ENCODE results near the gene RARRES2. TPM values are rescaled to one million over a fixed set of nuclear protein-coding genes. Genes with fewer than 3 reads are reported as not detected.

The RARRES2 gene
- total and polyA plus RNA-seq, 2 of the 13 experiments (the other 11 are each of a cell fraction or from before 2014, with no cell fraction given) = 134 to 172 TPM

DNA sequence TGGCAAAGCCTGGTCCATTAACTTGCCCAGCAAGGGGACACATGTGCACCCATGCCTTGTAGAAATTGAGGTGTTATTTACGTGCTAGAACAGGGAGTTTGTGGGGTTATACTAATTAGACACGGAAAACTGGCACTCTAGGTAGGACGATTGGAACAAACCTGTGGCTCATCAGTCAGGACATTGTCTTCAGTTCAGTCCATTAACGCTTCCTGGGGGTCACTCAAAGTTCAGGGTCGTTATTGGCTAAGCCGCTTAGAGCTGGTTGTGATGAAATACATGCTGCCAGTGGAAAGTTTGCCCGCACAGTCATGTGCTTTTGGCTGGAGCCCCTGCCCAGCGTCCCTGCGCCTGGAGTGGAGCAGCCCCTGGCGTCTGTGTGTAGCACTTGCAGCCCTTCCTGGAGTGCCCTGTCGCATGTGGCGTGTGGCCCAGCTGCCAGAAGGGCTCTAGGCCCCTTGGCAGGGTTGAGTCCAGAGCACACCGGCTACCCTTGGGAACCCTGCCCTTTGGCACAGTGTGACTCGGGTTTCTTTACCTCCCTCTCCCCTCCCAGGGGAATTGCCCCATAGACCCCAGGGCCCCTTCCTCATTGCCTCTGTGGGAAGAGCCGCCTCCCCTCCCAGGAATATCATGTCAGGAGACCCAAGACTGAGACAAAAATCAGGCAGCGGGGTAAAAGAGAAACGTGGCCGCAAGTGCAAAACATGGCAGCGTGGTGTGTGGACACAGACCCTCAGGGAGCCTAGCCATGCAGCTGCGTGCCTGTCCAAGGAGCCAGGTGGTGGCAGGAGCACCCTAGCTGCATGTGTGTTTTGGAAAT is 47.5 kb upstream of the RARRES2 start (continued):
- TF ChIP-seq, protein P1, sequence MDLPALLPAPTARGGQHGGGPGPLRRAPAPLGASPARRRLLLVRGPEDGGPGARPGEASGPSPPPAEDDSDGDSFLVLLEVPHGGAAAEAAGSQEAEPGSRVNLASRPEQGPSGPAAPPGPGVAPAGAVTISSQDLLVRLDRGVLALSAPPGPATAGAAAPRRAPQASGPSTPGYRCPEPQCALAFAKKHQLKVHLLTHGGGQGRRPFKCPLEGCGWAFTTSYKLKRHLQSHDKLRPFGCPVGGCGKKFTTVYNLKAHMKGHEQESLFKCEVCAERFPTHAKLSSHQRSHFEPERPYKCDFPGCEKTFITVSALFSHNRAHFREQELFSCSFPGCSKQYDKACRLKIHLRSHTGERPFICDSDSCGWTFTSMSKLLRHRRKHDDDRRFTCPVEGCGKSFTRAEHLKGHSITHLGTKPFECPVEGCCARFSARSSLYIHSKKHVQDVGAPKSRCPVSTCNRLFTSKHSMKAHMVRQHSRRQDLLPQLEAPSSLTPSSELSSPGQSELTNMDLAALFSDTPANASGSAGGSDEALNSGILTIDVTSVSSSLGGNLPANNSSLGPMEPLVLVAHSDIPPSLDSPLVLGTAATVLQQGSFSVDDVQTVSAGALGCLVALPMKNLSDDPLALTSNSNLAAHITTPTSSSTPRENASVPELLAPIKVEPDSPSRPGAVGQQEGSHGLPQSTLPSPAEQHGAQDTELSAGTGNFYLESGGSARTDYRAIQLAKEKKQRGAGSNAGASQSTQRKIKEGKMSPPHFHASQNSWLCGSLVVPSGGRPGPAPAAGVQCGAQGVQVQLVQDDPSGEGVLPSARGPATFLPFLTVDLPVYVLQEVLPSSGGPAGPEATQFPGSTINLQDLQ (CRISPR knock-in tag; IDR thresholded peaks at IDR 0.05) = peak; percentile 55
- peak; percentile 82 for TF ChIP-seq THAP11 (CRISPR knock-in tag; IDR thresholded peaks at IDR 0.05)
- 0 out of 2 replicates have a peak, but pooled peaks have one; percentile 64 for TF ChIP-seq SP140L (CRISPR knock-in tag; IDR thresholded peaks at IDR 0.05; ENCODE audit: borderline replicate concordance)
- no peak for TF ChIP-seq PHB2 (IDR thresholded peaks at IDR 0.05; ENCODE audit: partially characterized antibody)
- TF ChIP-seq LCORL (IDR thresholded peaks at IDR 0.05) = no peak
- TF ChIP-seq LCORL (CRISPR knock-in tag; IDR thresholded peaks at IDR 0.05) = peak; percentile 96
- no peak for TF ChIP-seq ZNF781 (CRISPR knock-in tag; IDR thresholded peaks at IDR 0.05; ENCODE audit: borderline replicate concordance, not compliant biosample characterization)
- TF ChIP-seq, protein P2, sequence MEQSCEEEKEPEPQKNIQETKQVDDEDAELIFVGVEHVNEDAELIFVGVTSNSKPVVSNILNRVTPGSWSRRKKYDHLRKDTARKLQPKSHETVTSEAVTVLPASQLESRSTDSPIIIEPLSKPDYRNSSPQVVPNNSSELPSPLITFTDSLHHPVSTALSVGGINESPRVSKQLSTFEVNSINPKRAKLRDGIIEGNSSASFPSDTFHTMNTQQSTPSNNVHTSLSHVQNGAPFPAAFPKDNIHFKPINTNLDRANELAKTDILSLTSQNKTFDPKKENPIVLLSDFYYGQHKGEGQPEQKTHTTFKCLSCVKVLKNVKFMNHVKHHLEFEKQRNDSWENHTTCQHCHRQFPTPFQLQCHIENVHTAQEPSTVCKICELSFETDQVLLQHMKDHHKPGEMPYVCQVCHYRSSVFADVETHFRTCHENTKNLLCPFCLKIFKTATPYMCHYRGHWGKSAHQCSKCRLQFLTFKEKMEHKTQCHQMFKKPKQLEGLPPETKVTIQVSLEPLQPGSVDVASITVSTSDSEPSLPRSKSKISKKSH (CRISPR knock-in tag; IDR thresholded peaks at IDR 0.05; ENCODE audit: borderline replicate concordance) = peak; percentile 75; the same call in 1 of the 2 replicates
- TF ChIP-seq, protein P3, sequence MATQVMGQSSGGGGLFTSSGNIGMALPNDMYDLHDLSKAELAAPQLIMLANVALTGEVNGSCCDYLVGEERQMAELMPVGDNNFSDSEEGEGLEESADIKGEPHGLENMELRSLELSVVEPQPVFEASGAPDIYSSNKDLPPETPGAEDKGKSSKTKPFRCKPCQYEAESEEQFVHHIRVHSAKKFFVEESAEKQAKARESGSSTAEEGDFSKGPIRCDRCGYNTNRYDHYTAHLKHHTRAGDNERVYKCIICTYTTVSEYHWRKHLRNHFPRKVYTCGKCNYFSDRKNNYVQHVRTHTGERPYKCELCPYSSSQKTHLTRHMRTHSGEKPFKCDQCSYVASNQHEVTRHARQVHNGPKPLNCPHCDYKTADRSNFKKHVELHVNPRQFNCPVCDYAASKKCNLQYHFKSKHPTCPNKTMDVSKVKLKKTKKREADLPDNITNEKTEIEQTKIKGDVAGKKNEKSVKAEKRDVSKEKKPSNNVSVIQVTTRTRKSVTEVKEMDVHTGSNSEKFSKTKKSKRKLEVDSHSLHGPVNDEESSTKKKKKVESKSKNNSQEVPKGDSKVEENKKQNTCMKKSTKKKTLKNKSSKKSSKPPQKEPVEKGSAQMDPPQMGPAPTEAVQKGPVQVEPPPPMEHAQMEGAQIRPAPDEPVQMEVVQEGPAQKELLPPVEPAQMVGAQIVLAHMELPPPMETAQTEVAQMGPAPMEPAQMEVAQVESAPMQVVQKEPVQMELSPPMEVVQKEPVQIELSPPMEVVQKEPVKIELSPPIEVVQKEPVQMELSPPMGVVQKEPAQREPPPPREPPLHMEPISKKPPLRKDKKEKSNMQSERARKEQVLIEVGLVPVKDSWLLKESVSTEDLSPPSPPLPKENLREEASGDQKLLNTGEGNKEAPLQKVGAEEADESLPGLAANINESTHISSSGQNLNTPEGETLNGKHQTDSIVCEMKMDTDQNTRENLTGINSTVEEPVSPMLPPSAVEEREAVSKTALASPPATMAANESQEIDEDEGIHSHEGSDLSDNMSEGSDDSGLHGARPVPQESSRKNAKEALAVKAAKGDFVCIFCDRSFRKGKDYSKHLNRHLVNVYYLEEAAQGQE (IDR thresholded peaks at IDR 0.05; ENCODE audit: borderline replicate concordance in 1 of 2, low read depth in 1 of 2, low read length in 2 of 2) = 0 out of 4 replicates have a peak, but pooled peaks of 1 of the 2 experiments have one; percentile 43
- no peak for TF ChIP-seq KDM5A (IDR thresholded peaks at IDR 0.05; ENCODE audit: borderline replicate concordance, low read length)
- TF ChIP-seq, protein P4, sequence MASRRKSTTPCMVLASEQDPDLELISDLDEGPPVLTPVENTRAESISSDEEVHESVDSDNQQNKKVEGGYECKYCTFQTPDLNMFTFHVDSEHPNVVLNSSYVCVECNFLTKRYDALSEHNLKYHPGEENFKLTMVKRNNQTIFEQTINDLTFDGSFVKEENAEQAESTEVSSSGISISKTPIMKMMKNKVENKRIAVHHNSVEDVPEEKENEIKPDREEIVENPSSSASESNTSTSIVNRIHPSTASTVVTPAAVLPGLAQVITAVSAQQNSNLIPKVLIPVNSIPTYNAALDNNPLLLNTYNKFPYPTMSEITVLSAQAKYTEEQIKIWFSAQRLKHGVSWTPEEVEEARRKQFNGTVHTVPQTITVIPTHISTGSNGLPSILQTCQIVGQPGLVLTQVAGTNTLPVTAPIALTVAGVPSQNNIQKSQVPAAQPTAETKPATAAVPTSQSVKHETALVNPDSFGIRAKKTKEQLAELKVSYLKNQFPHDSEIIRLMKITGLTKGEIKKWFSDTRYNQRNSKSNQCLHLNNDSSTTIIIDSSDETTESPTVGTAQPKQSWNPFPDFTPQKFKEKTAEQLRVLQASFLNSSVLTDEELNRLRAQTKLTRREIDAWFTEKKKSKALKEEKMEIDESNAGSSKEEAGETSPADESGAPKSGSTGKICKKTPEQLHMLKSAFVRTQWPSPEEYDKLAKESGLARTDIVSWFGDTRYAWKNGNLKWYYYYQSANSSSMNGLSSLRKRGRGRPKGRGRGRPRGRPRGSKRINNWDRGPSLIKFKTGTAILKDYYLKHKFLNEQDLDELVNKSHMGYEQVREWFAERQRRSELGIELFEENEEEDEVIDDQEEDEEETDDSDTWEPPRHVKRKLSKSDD (CRISPR knock-in tag; IDR thresholded peaks at IDR 0.05; ENCODE audit: low read depth) = peak; percentile 75
- no peak; the same call in 1 of the 2 replicates for TF ChIP-seq ZNF138 (CRISPR knock-in tag; IDR thresholded peaks at IDR 0.05; ENCODE audit: low read depth)
- TF ChIP-seq, protein P5, sequence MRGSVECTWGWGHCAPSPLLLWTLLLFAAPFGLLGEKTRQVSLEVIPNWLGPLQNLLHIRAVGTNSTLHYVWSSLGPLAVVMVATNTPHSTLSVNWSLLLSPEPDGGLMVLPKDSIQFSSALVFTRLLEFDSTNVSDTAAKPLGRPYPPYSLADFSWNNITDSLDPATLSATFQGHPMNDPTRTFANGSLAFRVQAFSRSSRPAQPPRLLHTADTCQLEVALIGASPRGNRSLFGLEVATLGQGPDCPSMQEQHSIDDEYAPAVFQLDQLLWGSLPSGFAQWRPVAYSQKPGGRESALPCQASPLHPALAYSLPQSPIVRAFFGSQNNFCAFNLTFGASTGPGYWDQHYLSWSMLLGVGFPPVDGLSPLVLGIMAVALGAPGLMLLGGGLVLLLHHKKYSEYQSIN (CRISPR knock-in tag; IDR thresholded peaks at IDR 0.05; ENCODE audit: borderline replicate concordance) = no peak
- TF ChIP-seq ZNF572 (CRISPR knock-in tag; IDR thresholded peaks at IDR 0.05) = no peak; the same call in 1 of the 2 replicates

All from HepG2 (cell line).